Measurements from ENCODE around the gene TTC17.
"Not testable (repeated sequence)": the region's sequence is repeated elsewhere in the genome, so short reads cannot be mapped to it uniquely, and the experiment has no call there.

TTC17 gene

GRCh38 chr11:43358801-43359421, at the start of gene TTC17:
Gene TTC17 (plus strand): TSS chr11:43358920. CDS start chr11:43358955, 35 bp downstream.
- DNase-seq, result peak; percentile 94

GRCh38 chr11:43311791-43312607, 46.7 kb upstream of the TTC17 start, which contains the start of gene API5:
Gene API5 (plus strand): TSS chr11:43311996. CDS start chr11:43312128, 132 bp downstream.
- peak; percentile 95 for DNase-seq

- DNase-seq, result no peak
Observed at GRCh38 chr11:43315966-43316365, 42.8 kb upstream of the TTC17 start.

GRCh38 chr11:43316451-43316850, 42.3 kb upstream of the TTC17 start:
- no peak for DNase-seq

- no peak for DNase-seq
Observed at GRCh38 chr11:43327987-43328386, 30.7 kb upstream of the TTC17 start.

GRCh38 chr11:43328482-43328881, 30.2 kb upstream of the TTC17 start:
- DNase-seq, result no peak

GRCh38 chr11:43341159-43341558, 17.6 kb upstream of the TTC17 start:
- DNase-seq, result no peak

GRCh38 chr11:43351426-43351825, 7.3 kb upstream of the TTC17 start:
- DNase-seq, result not testable (repeated sequence)

- no peak for DNase-seq
Observed at GRCh38 chr11:43354311-43354710, 4.4 kb upstream of the TTC17 start.

GRCh38 chr11:43356336-43356735, 2.4 kb upstream of the TTC17 start:
- no peak for DNase-seq

- DNase-seq, result no peak
Observed at GRCh38 chr11:43358279-43358800, 380 bp upstream of the TTC17 start.

GRCh38 chr11:43359422-43359818, 700 bp downstream of the TTC17 start:
- DNase-seq, result peak; percentile 46

- no peak for DNase-seq
Observed at GRCh38 chr11:43360361-43361032, 1.8 kb downstream of the TTC17 start.

- no peak for DNase-seq
Observed at GRCh38 chr11:43366677-43367076, 8.0 kb downstream of the TTC17 start.

GRCh38 chr11:43367382-43368178, 8.9 kb downstream of the TTC17 start:
- DNase-seq, result no peak

- DNase-seq, result no peak
Observed at GRCh38 chr11:43376065-43376464, 17.3 kb downstream of the TTC17 start.

- no peak for DNase-seq
Observed at GRCh38 chr11:43376594-43376993, 17.9 kb downstream of the TTC17 start.

- DNase-seq, result no peak
Observed at GRCh38 chr11:43377389-43377788, 18.7 kb downstream of the TTC17 start.

- no peak for DNase-seq
Observed at GRCh38 chr11:43378897-43379296, 20.2 kb downstream of the TTC17 start.

GRCh38 chr11:43381802-43382201, 23.1 kb downstream of the TTC17 start:
- no peak for DNase-seq

- no peak for DNase-seq
Observed at GRCh38 chr11:43382614-43383013, 23.9 kb downstream of the TTC17 start.

- DNase-seq, result no peak
Observed at GRCh38 chr11:43384393-43384792, 25.7 kb downstream of the TTC17 start.

- DNase-seq, result no peak
Observed at GRCh38 chr11:43392713-43393112, 34.0 kb downstream of the TTC17 start.

Data from right forelimb (tissue), 1 donor.